Measurements from ENCODE around the gene ZMYND12.
"Not testable (repeated sequence)": the region's sequence is repeated elsewhere in the genome, so short reads cannot be mapped to it uniquely, and the experiment has no call there.

ZMYND12 gene

GRCh38 chr1:42456010-42456753 is at the start of gene ZMYND12, which contains the start of gene PPCS:
TSS of gene ZMYND12 (minus strand) at chr1:42456022. CDS start at chr1:42455997, 25 bp downstream.
TSS of gene PPCS (plus strand) at chr1:42456543. CDS start at chr1:42456566, 23 bp downstream.
- DNase-seq: peak; percentile 66

GRCh38 chr1:42504535-42505128 is 48.8 kb upstream of the ZMYND12 start:
- no peak for DNase-seq

GRCh38 chr1:42502031-42502430 is 46.2 kb upstream of the ZMYND12 start:
- not testable (repeated sequence) for DNase-seq

GRCh38 chr1:42490237-42490636 is 34.4 kb upstream of the ZMYND12 start:
- DNase-seq: no peak

- DNase-seq: no peak
Measured at GRCh38 chr1:42484382-42484781, 28.6 kb upstream of the ZMYND12 start.

- DNase-seq: no peak
Measured at GRCh38 chr1:42482635-42483153, 26.9 kb upstream of the ZMYND12 start.

GRCh38 chr1:42480921-42481320 is 25.1 kb upstream of the ZMYND12 start:
- DNase-seq: no peak

GRCh38 chr1:42479621-42480020 is 23.8 kb upstream of the ZMYND12 start:
- DNase-seq: peak; percentile 7

GRCh38 chr1:42477775-42478174 is 22.0 kb upstream of the ZMYND12 start:
- no peak for DNase-seq

- not testable (repeated sequence) for DNase-seq
Measured at GRCh38 chr1:42477354-42477753, 21.5 kb upstream of the ZMYND12 start.

- DNase-seq: no peak
Measured at GRCh38 chr1:42476605-42477004, 20.8 kb upstream of the ZMYND12 start.

- DNase-seq: no peak
Measured at GRCh38 chr1:42469727-42470126, 13.9 kb upstream of the ZMYND12 start.

GRCh38 chr1:42466030-42466429 is 10.2 kb upstream of the ZMYND12 start:
- no peak for DNase-seq

- no peak for DNase-seq
Measured at GRCh38 chr1:42463921-42464320, 8.1 kb upstream of the ZMYND12 start.

- DNase-seq: peak; percentile 98
Measured at GRCh38 chr1:42462828-42463763, 7.3 kb upstream of the ZMYND12 start, which contains the start of gene CCDC30. TSS of gene CCDC30 (plus strand) at chr1:42463286. CDS start at chr1:42480552, 17,266 bp downstream.

- no peak for DNase-seq
Measured at GRCh38 chr1:42461196-42461595, 5.4 kb upstream of the ZMYND12 start.

- DNase-seq: peak; percentile 35
Measured at GRCh38 chr1:42456754-42457089, 900 bp upstream of the ZMYND12 start.

GRCh38 chr1:42454403-42454802 is 1.4 kb downstream of the ZMYND12 start:
- DNase-seq: no peak

- DNase-seq: no peak
Measured at GRCh38 chr1:42453386-42453785, 2.4 kb downstream of the ZMYND12 start.

GRCh38 chr1:42450061-42450460 is 5.8 kb downstream of the ZMYND12 start:
- no peak for DNase-seq

- DNase-seq: no peak
Measured at GRCh38 chr1:42449256-42449655, 6.6 kb downstream of the ZMYND12 start.

GRCh38 chr1:42442662-42443061 is 13.2 kb downstream of the ZMYND12 start:
- no peak for DNase-seq

- DNase-seq: no peak
Measured at GRCh38 chr1:42439940-42440339, 15.9 kb downstream of the ZMYND12 start.
